GM12878 (cell line): ENCODE measurements around the gene JOSD2.
"Not testable (repeated sequence)": the region's sequence is repeated elsewhere in the genome, so short reads cannot be mapped to it uniquely, and the experiment has no call there.

Source experiments
- ATF3 ChIP-seq: IDR thresholded peaks from 2 replicates; pipeline ENCODE4 v1.6.1; 2011; ENCODE audit warnings: low read depth, mild to moderate bottlenecking, low read length, moderate library complexity, borderline replicate concordance; ENCODE audit errors: extremely low read depth
- BHLHE40 ChIP-seq, 2 experiments: fragments of 450-650 bp in 1 of 2; IDR thresholded peaks; 2 replicates each; pipeline ENCODE4 v1.6.1; 2011 to 2017; ENCODE audit warnings: low read depth in 2 of 2, borderline replicate concordance in 1 of 2, improper control_type of control experiment in 1 of 2, low read length in 1 of 2, mild to moderate bottlenecking in 1 of 2
- CTCF ChIP-seq, 3 experiments: IDR thresholded peaks in 2 of 3; conservative IDR thresholded peaks in 1 of 3; 2 replicates each; pipeline ENCODE4 v1.5.1; 2011; ENCODE audit warnings: low read depth in 3 of 3, low read length in 3 of 3, mild to moderate bottlenecking in 3 of 3, control low read depth in 2 of 3, moderate library complexity in 2 of 3, inconsistent platforms in 1 of 3, mixed read lengths in 1 of 3; ENCODE audit not compliant: control insufficient read depth in 2 of 3, insufficient read depth in 1 of 3; ENCODE audit errors: extremely low read depth in 1 of 3
- POLR2A ChIP-seq: IDR thresholded peaks from 2 replicates; pipeline ENCODE4 v1.6.1; 2011; ENCODE audit warnings: low read depth, mild to moderate bottlenecking, low read length
- RB1 ChIP-seq: fragments of 450-650 bp; formaldehyde crosslinking; IDR thresholded peaks from 2 replicates; pipeline ENCODE4 v1.6.1; 2017; ENCODE audit warnings: mild to moderate bottlenecking, borderline replicate concordance
- USF1 ChIP-seq: IDR thresholded peaks from 2 replicates; pipeline ENCODE4 v1.6.1; 2011; ENCODE audit warnings: borderline replicate concordance, low read depth, mild to moderate bottlenecking, moderate library complexity, mixed read lengths, low read length; ENCODE audit not compliant: insufficient read depth; ENCODE audit errors: extremely low read length
- ZBTB33 ChIP-seq: fragments of 450-650 bp; IDR thresholded peaks from 2 replicates; pipeline ENCODE4 v1.6.1; 2017; ENCODE audit warnings: mild to moderate bottlenecking

- TF ChIP-seq POLR2A; ZBTB33; CTCF (IDR thresholded peaks at IDR 0.05 in 2 of 3, conservative IDR thresholded peaks at IDR 0.05 in 1 of 3; ENCODE audit: control insufficient read depth in 2 of 3, extremely low read depth in 1 of 3, insufficient read depth in 1 of 3, low read depth in 3 of 3, low read length in 3 of 3); ATF3; BHLHE40 (IDR thresholded peaks at IDR 0.05; ENCODE audit: borderline replicate concordance in 1 of 2, low read depth in 2 of 2, low read length in 1 of 2); USF1; RB1: not testable (repeated sequence)
Observed at GRCh38 chr19:50473336-50473735, 37.7 kb downstream of the JOSD2 start.
